ENCODE results near the gene ZFYVE9. TPM values are rescaled to one million over a fixed set of nuclear protein-coding genes. Genes with fewer than 3 reads are reported as not detected.

ZFYVE9 gene
- total RNA-seq, 1 donor from 2014 or later, result 17.9 TPM

- DNase-seq, result no peak
- H3K9me3 ChIP-seq (replicated peaks), result no peaks in the 10 kb centered on the region
- no peak overlapping the region for H3K27ac ChIP-seq (replicated peaks)
- no peak overlapping the region for H3K4me3 ChIP-seq
- no peaks in the 10 kb centered on the region for H3K27me3 ChIP-seq (ENCODE audit: low read depth)
- H3K36me3 ChIP-seq, result no peaks in the 10 kb centered on the region
- TF ChIP-seq CTCF (IDR thresholded peaks at IDR 0.05; ENCODE audit: borderline replicate concordance), result no peak
- intact Hi-C loops (cut with micrococcal nuclease), result no loop called here
- no peaks in the 10 kb centered on the region for H3K4me1 ChIP-seq
Measured at GRCh38 chr1:52111492-52111891, 30.4 kb upstream of the ZFYVE9 start.

DNA sequence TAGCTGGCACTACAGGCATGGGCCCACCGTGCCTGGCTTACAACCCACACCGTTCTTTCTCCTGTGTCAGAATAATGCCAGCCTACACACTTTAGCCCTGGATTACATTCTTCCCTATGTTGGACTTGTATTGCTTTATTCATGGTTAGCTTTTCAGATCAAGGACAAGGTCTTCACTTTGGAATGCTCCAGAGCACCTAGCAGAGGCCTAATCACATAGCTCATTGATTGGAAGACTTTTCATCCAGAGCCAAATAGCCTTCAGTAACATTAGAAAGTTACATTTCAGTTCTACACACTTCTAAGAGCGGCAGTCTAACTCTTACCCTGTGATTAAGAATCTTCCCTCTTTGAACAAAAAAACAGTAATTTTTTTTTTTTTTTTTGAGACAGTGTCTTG lies 29.4 kb upstream of the ZFYVE9 start:
- Histone ChIP-seq H3K9me3 (replicated peaks) (no peaks in the 10 kb centered on the region), H3K36me3 (no peaks in the 10 kb centered on the region), H3K27me3 (ENCODE audit: low read depth) (no peaks in the 10 kb centered on the region), H3K4me3 (no peak overlapping the region), H3K4me1 (no peaks in the 10 kb centered on the region), H3K27ac (replicated peaks) (no peak overlapping the region)
- no peak for TF ChIP-seq CTCF (IDR thresholded peaks at IDR 0.05; ENCODE audit: borderline replicate concordance)
- intact Hi-C loops (cut with micrococcal nuclease), result no loop called here
- no peak for DNase-seq

- intact Hi-C loops (cut with micrococcal nuclease), result loop anchor here (10.0 kb wide), 1 partner anchor 565 kb away; no protein-coding TSS in a partner anchor
- TF ChIP-seq CTCF (IDR thresholded peaks at IDR 0.05; ENCODE audit: borderline replicate concordance), result no peak
- DNase-seq, result no peak
- Histone ChIP-seq H3K27ac (replicated peaks) (no peak overlapping the region), H3K36me3 (no peaks in the 10 kb centered on the region), H3K9me3 (replicated peaks) (no peaks in the 10 kb centered on the region), H3K4me1 (no peaks in the 10 kb centered on the region), H3K27me3 (ENCODE audit: low read depth) (peaks cover 19% of the 10 kb centered on the region), H3K4me3 (no peak overlapping the region)
Measured at GRCh38 chr1:52119301-52120079, 22.4 kb upstream of the ZFYVE9 start.

- intact Hi-C loops (cut with micrococcal nuclease), result loop anchor here (10.0 kb wide), 1 partner anchor 562 kb away; no protein-coding TSS in a partner anchor
- H3K36me3 ChIP-seq, result no peaks in the 10 kb centered on the region
- H3K27me3 ChIP-seq (ENCODE audit: low read depth), result peaks cover 37% of the 10 kb centered on the region
- no peaks in the 10 kb centered on the region for H3K4me1 ChIP-seq
- no peak for TF ChIP-seq CTCF (IDR thresholded peaks at IDR 0.05; ENCODE audit: borderline replicate concordance)
- no peak overlapping the region for H3K27ac ChIP-seq (replicated peaks)
- H3K9me3 ChIP-seq (replicated peaks), result no peaks in the 10 kb centered on the region
- H3K4me3 ChIP-seq, result no peak overlapping the region
- no peak for DNase-seq
Measured at GRCh38 chr1:52122384-52122783, 19.5 kb upstream of the ZFYVE9 start.

DNA sequence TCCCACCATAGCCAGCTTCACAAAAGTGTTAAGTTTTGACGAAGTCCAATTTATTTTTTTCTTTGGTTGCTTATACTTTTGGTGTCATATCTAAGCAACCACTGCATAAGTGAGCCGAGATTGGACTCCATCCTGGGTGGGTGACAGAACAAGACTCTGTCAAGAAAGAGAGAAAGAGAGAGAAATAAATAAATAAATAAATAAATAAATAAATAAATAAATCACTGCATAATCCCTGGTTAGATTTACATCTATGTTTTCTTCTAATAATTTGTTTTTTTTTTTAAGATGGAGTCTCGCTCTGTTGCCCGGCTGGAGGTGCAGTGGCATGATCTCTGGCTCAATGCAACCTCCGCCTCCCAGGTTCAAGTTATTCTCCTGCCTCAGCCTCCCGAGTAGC lies 18.3 kb upstream of the ZFYVE9 start:
- peaks cover 37% of the 10 kb centered on the region for H3K27me3 ChIP-seq (ENCODE audit: low read depth)
- no peaks in the 10 kb centered on the region for H3K36me3 ChIP-seq
- H3K4me3 ChIP-seq, result no peak overlapping the region
- H3K9me3 ChIP-seq (replicated peaks), result no peaks in the 10 kb centered on the region
- H3K27ac ChIP-seq (replicated peaks), result no peak overlapping the region
- no peak for DNase-seq
- no peak for TF ChIP-seq CTCF (IDR thresholded peaks at IDR 0.05; ENCODE audit: borderline replicate concordance)
- intact Hi-C loops (cut with micrococcal nuclease), result loop anchor here (10.0 kb wide), 1 partner anchor 561 kb away; no protein-coding TSS in a partner anchor
- no peaks in the 10 kb centered on the region for H3K4me1 ChIP-seq

Measured in left ventricle myocardium inferior (tissue), 1 donor.